Measurements from ENCODE around the gene CNIH3.
A peak's percentile ranks its signal among the peaks of the same experiment; 100 is the strongest.

CNIH3 gene

DNA sequence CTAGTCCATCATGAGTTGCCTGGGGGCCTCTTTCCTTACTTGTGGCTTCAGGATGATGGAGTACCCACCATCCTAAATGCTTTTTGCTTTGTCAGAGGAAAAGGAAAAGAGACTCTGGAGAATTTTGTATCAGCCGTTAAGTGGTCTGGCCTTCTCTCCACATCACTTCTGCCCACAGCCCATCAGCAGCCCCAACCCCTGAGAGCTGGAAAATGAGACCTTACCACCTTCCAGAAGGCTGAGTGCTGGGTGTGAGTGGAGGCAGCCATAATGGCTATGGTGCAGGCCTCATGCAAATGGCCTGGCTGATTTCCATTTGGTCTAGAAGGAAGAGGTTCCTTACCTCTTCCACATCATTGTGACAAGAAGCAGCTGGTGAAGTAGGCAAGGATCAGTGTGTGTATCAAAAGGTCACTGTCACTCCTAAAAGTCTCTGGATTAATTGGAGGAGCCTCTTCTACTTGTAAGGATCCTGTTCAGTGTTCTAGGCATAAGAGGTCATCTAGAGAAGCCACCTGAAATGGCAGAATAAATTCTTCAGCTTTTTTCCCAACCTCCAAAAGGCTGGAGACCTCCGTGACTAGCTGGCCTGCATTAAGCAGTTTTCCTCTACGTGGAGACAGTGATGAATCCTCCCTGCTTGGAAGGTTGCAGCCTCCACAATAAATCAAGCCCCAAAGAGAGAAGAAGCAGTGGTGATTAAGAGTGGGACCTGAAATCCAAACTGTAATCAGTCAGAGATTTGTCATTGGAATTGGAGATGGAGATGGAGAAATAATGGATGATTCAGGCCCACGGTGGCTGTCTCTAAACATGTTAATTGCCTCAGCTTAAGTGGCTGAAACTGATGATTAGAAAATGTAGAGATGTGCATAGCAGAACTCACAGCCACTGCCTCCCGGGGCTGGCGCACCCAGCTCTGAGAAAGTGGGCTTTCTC, 111.5 kb downstream of the CNIH3 start:
- Histone ChIP-seq H3K9ac (ENCODE audit: low read depth, low read length) (no peak overlapping the region), H3K36me3 (ENCODE audit: insufficient read depth, low read length) (no peaks in the 10 kb centered on the region), H3K27me3 (ENCODE audit: control insufficient read depth, insufficient read depth, low read length) (no peaks in the 10 kb centered on the region), H3K4me2 (ENCODE audit: low read length) (peak overlapping the region; percentile 34), H3K9me3 (replicated peaks; ENCODE audit: low read length) (no peaks in the 10 kb centered on the region), H3K4me3 (ENCODE audit: low read length) (no peak overlapping the region), H3K4me1 (ENCODE audit: control insufficient read depth, insufficient read depth, low read length) (peaks cover 23% of the 10 kb centered on the region)

DNA sequence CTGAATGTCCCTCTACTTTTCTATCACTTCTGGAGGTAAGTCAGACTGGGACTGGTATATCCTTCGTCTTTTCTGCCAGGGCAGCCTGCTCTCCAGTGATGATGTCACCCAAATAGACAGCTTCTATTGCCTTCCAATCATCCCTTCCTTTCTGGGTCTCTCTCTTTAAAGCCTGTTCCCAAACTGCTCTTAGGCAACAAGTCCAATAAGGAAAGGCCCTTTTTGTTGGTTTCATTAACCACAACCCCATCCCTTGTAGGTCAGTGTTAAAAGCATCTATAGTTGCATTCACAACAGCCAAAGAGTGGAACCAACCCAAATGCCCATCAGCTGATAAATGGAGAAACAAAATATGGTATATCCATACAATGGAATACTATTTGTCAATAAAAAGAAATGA, 114.4 kb downstream of the CNIH3 start:
- Histone ChIP-seq H3K9ac (ENCODE audit: low read depth, low read length) (no peak overlapping the region), H3K4me2 (ENCODE audit: low read length) (no peak overlapping the region), H3K4me1 (ENCODE audit: control insufficient read depth, insufficient read depth, low read length) (peaks cover 32% of the 10 kb centered on the region), H3K9me3 (replicated peaks; ENCODE audit: low read length) (no peaks in the 10 kb centered on the region), H3K27me3 (ENCODE audit: control insufficient read depth, insufficient read depth, low read length) (no peaks in the 10 kb centered on the region), H3K4me3 (ENCODE audit: low read length) (no peak overlapping the region), H3K36me3 (ENCODE audit: insufficient read depth, low read length) (no peaks in the 10 kb centered on the region)

DNA sequence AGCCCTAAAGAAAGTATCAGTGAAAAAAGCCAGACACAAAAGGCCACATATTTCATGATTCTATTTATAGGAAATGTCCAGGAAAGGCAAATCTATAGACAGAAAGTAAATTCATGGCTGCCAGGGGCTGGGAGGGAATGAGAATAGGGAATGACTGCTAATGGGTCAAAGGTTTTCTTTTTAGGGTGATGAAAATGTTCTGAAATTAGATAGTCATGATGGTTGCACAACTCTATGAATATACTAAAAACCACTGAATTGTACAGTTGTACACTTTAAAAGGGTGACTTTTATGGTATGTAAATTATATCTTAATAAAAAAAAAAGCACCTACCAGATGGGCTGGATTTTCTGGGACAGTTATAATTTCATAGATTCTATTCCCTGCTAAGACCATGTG, 114.8 kb downstream of the CNIH3 start:
- H3K36me3 ChIP-seq (ENCODE audit: insufficient read depth, low read length): no peaks in the 10 kb centered on the region
- H3K9me3 ChIP-seq (replicated peaks; ENCODE audit: low read length): no peaks in the 10 kb centered on the region
- no peaks in the 10 kb centered on the region for H3K27me3 ChIP-seq (ENCODE audit: control insufficient read depth, insufficient read depth, low read length)
- H3K4me3 ChIP-seq (ENCODE audit: low read length): no peak overlapping the region
- H3K4me1 ChIP-seq (ENCODE audit: control insufficient read depth, insufficient read depth, low read length): peaks cover 31% of the 10 kb centered on the region
- no peak overlapping the region for H3K4me2 ChIP-seq (ENCODE audit: low read length)
- no peak overlapping the region for H3K9ac ChIP-seq (ENCODE audit: low read depth, low read length)

DNA sequence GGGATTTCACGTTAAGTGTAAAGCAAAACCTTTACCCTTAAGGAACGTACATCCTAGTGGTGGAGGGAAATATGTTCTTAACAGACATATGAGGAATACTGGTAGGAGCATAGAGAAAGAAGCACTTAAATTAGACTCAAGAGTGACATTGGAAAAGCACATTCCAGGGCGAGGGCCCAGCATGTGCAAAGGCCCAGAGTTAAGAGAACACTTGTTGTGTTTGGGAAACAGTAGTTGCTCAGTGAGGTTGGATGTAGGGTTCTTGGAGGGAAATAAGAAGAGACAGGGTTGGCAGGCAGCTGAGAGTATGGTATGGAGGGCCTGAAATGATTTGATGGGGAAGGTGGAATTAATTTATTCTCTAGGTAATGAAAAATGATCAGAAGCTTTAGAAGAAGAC, 115.5 kb downstream of the CNIH3 start:
- no peaks in the 10 kb centered on the region for H3K9me3 ChIP-seq (replicated peaks; ENCODE audit: low read length)
- H3K4me3 ChIP-seq (ENCODE audit: low read length): no peak overlapping the region
- H3K4me2 ChIP-seq (ENCODE audit: low read length): no peak overlapping the region
- peaks cover 25% of the 10 kb centered on the region for H3K4me1 ChIP-seq (ENCODE audit: control insufficient read depth, insufficient read depth, low read length)
- no peak overlapping the region for H3K9ac ChIP-seq (ENCODE audit: low read depth, low read length)
- no peaks in the 10 kb centered on the region for H3K36me3 ChIP-seq (ENCODE audit: insufficient read depth, low read length)
- no peaks in the 10 kb centered on the region for H3K27me3 ChIP-seq (ENCODE audit: control insufficient read depth, insufficient read depth, low read length)

DNA sequence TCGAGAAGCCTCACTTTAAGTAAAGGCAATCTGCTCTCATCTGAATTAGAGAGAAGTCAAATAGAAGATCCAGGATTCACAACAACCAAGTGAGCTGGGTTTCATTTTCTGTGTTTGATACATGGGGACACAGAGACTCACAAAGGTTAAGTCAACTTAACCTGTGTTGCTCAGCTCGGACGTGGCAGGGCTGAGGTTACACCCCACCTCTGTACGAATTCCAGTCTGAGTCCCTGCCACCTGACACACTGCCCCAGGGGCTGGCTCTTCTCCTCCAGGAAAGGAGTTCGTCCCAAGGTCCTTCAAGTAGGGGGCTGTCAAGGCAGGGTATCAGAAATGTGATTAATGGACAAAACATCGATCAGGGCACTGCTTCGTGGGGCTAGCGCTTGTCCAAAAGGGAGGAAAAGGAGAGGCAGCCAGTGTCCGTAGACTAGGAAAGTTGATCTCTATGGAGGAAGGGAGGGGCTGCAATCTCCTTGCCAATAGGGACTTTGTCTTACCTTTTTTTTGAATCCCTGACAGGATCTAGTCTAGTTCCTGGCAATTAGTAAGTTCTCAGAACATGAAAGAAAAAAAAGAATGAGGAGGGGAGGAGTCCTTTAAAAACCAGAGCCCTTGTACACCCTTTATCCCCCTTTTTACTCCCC, 116.4 kb downstream of the CNIH3 start:
- no peaks in the 10 kb centered on the region for H3K9me3 ChIP-seq (replicated peaks; ENCODE audit: low read length)
- peaks cover 25% of the 10 kb centered on the region for H3K4me1 ChIP-seq (ENCODE audit: control insufficient read depth, insufficient read depth, low read length)
- H3K4me3 ChIP-seq (ENCODE audit: low read length): no peak overlapping the region
- H3K4me2 ChIP-seq (ENCODE audit: low read length): no peak overlapping the region
- H3K27me3 ChIP-seq (ENCODE audit: control insufficient read depth, insufficient read depth, low read length): no peaks in the 10 kb centered on the region
- no peaks in the 10 kb centered on the region for H3K36me3 ChIP-seq (ENCODE audit: insufficient read depth, low read length)
- H3K9ac ChIP-seq (ENCODE audit: low read depth, low read length): no peak overlapping the region

DNA sequence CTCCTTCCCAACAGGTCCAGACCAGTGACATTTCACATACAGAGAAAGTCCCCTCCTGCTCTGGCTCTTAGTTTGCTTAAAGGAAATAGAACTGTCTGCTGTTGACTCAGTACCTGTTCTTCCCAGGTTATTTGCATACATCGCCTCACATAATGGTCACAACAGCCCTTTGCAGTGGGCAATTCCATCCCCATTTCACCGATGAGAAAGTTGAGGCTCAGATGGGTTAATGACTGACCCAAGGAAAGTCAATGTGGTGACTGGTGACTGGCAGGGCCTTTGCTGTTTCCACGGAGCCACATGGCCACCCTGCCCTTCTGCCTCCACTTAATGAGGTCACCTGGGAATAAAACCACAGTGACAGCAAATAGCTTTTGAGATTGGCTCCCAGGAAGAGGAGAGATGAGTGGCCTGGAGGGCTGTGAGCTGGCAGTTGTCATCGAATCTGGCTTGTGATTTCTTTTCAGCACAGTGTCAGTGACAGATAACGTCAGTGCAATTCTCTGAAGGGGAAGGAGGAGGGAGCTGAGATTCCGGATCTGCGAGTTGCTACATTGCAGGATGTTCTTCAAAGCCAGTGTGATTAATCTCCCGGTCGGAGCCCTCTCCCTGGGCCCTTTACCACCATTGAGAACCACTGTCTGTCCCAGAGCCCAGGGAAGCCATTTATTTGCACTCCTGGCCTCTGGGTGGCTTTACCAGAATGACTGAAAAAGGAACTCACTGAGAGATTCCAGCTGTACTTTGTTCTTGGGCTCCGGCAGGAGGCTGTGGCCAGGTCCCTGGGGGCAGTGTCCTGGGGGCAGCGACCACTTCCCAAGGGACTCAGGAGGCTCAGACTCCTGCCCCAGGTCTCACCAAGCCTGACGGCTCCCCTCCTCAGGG, 117.2 kb downstream of the CNIH3 start:
- Histone ChIP-seq H3K4me2 (ENCODE audit: low read length) (no peak overlapping the region), H3K4me3 (ENCODE audit: low read length) (no peak overlapping the region), H3K36me3 (ENCODE audit: insufficient read depth, low read length) (no peaks in the 10 kb centered on the region), H3K27me3 (ENCODE audit: control insufficient read depth, insufficient read depth, low read length) (no peaks in the 10 kb centered on the region), H3K9me3 (replicated peaks; ENCODE audit: low read length) (no peaks in the 10 kb centered on the region), H3K9ac (ENCODE audit: low read depth, low read length) (no peak overlapping the region), H3K4me1 (ENCODE audit: control insufficient read depth, insufficient read depth, low read length) (peaks cover 24% of the 10 kb centered on the region)

DNA sequence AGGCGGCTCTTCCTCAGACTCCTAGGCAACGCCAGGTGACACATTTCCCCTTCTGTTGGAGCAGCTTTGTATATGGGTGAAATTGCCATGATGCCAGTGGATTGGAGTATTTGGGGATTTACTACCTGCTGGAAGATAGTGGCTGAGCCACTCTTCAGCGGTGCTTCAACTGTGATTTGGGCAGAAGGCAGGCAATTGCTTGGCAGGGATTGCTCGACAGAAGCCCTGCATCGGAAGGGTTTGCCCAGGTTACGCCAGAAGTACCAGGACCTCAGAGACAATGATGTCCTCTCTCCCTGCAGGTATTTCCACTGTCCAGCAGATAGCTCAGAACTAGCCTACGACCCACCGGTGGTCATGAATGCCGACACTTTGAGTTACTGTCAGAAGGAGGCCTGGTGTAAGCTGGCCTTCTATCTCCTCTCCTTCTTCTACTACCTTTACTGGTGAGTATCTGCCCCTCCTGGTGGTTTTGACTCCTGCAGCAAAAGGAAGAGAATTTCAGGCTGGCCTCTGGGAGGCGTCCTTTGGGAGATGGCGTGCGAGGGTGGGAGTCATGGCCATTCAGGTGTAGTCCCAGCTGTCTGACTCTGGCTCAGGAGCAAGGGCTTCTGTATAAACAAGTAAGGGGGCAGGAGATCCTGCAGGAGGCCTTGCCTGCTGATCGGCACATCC, 118.3 kb downstream of the CNIH3 start:
- H3K9me3 ChIP-seq (replicated peaks; ENCODE audit: low read length): no peaks in the 10 kb centered on the region
- H3K4me2 ChIP-seq (ENCODE audit: low read length): no peak overlapping the region
- peaks cover 23% of the 10 kb centered on the region for H3K4me1 ChIP-seq (ENCODE audit: control insufficient read depth, insufficient read depth, low read length)
- H3K36me3 ChIP-seq (ENCODE audit: insufficient read depth, low read length): no peaks in the 10 kb centered on the region
- H3K27me3 ChIP-seq (ENCODE audit: control insufficient read depth, insufficient read depth, low read length): no peaks in the 10 kb centered on the region
- H3K9ac ChIP-seq (ENCODE audit: low read depth, low read length): no peak overlapping the region
- H3K4me3 ChIP-seq (ENCODE audit: low read length): no peak overlapping the region

DNA sequence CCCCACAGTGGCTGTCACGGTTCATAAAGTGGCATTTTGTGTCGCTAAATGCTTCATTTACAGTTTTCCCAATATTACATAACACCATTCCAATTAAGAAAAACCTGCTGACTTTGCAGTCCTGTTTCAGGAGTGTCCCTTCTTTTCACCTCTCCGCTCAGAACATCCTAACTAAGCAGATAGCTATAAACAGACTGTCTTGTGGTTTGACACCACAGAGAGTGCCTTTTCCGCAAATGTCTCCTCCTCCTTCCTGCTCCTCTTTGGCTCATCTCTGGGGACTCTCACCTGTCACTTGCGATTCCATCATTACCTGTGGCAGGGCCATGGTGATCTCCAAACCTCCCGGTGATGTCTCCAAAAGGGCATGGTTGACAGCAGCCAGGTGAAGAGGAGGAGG, 119.0 kb downstream of the CNIH3 start:
- Histone ChIP-seq H3K27me3 (ENCODE audit: control insufficient read depth, insufficient read depth, low read length) (no peaks in the 10 kb centered on the region), H3K4me1 (ENCODE audit: control insufficient read depth, insufficient read depth, low read length) (peaks cover 23% of the 10 kb centered on the region), H3K4me3 (ENCODE audit: low read length) (no peak overlapping the region)

DNA sequence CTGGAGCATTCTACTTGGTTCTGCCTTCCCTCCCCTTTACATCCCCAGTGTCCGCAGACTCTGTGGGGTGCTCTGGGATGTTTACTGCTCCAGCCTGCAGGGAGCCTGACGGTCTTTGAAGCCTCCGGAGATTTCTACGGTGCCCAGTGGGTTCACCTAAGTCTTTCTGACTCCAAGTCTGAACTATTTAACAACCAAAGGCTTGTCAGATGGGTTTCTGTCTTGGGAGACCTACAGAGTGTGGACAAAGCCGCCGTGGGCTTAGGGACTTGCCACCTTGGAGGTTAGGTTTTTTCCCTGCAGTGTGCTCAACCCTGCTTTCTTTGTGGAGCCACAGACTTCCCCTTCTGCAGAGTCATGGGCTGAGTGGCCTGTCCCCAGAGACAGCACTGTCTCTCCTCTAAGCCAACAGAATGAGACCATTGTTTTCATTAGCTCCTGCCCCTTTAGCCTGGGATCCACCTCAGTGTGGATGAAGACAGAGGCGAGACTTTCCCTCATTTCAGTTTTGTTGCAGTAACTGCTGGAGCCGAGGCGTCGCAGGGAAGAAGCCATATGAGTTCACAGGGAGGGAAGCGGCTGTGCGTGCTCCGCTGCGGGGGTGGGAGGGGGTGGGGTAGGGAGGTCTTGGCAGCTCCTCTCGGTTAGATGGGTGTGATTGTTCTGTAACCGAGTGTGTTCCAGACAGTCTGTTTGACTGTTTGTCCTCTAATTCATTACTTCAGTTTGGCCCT, 120.7 kb downstream of the CNIH3 start:
- Histone ChIP-seq H3K27me3 (ENCODE audit: control insufficient read depth, insufficient read depth, low read length) (peaks cover under 1% of the 10 kb centered on the region), H3K4me2 (ENCODE audit: low read length) (peak overlapping the region; percentile 40), H3K4me1 (ENCODE audit: control insufficient read depth, insufficient read depth, low read length) (peaks cover 23% of the 10 kb centered on the region), H3K36me3 (ENCODE audit: insufficient read depth, low read length) (no peaks in the 10 kb centered on the region), H3K9ac (ENCODE audit: low read depth, low read length) (no peak overlapping the region), H3K4me3 (ENCODE audit: low read length) (no peak overlapping the region), H3K9me3 (replicated peaks; ENCODE audit: low read length) (no peaks in the 10 kb centered on the region)

More for the DNA sequence above, 119.0 kb downstream of the CNIH3 start:
- Histone ChIP-seq H3K36me3 (ENCODE audit: insufficient read depth, low read length) (no peaks in the 10 kb centered on the region), H3K9me3 (replicated peaks; ENCODE audit: low read length) (no peaks in the 10 kb centered on the region), H3K4me2 (ENCODE audit: low read length) (no peak overlapping the region), H3K9ac (ENCODE audit: low read depth, low read length) (no peak overlapping the region)

DNA sequence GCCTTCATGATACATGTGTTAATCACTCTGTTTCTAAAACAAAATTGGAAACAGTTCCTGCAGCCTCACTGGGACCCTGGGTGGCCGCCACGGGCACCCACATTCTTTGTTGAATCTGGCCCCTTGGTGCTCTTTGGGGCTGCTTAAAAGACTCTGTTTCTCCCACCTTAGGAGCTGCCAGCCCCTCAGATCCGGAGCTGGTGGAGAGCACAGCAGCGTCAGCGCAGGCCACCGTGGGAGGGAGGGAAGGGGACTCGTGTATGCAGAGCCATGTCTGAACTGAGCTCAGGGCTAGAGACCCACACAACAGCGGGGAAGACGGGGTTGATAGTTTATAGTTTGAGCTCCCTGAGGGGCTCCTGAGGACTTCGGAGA, 121.2 kb downstream of the CNIH3 start:
- Histone ChIP-seq H3K4me2 (ENCODE audit: low read length) (peak overlapping the region; percentile 40), H3K36me3 (ENCODE audit: insufficient read depth, low read length) (no peaks in the 10 kb centered on the region), H3K27me3 (ENCODE audit: control insufficient read depth, insufficient read depth, low read length) (peaks cover 6% of the 10 kb centered on the region), H3K9ac (ENCODE audit: low read depth, low read length) (no peak overlapping the region), H3K4me3 (ENCODE audit: low read length) (no peak overlapping the region), H3K4me1 (ENCODE audit: control insufficient read depth, insufficient read depth, low read length) (peaks cover 23% of the 10 kb centered on the region), H3K9me3 (replicated peaks; ENCODE audit: low read length) (no peaks in the 10 kb centered on the region)
